Endothelial cell of umbilical vein (primary cell): Measurements from ENCODE around the gene MTCH1. TPM values are rescaled to one million over a fixed set of nuclear protein-coding genes. Genes with fewer than 3 reads are reported as not detected.

Experiments
- BruUV-seq: library from RNA; stranded (reverse); fragments of 400-500 nt; replicated peaks from 2 replicates; lab custom pipeline; 2021; lab: Mats Ljungman, UMichigan
- CTCF ChIA-PET: fragments of 300-600, 350-600 bp; sonication (Branson Sonifier 250); formaldehyde crosslinking; loops from one replicate; lab custom pipeline; 2021; ENCODE audit warnings: antibody characterized with exemption, inconsistent platforms; lab: Charles Lee
- POLR2A ChIA-PET: fragments of 300-600, 350-600 bp; sonication (Branson Sonifier 250); formaldehyde crosslinking; loops from one replicate; lab custom pipeline; 2021; ENCODE audit warnings: antibody characterized with exemption, inconsistent platforms; lab: Charles Lee
- DNase-seq: peaks from one replicate; pipeline ENCODE4 v3.0.0-alpha.2; 2011; ENCODE audit warnings: low read depth, low spot score
- FAIRE-seq: peaks from 2 replicates; lab custom pipeline; 2011; peaks lifted over from hg19 to GRCh38; lab: Jason Lieb, UNC
- H2AFZ ChIP-seq: 2 replicates; pipeline ENCODE4 v1.6.0; 2012; ENCODE audit warnings: low read depth, low read length, control low read depth, inconsistent platforms
- H3K27ac ChIP-seq: 2 replicates; pipeline ENCODE4 v1.5.1; 2011; ENCODE audit warnings: low read depth, mild to moderate bottlenecking, control low read depth, low read length, moderate library complexity; ENCODE audit not compliant: insufficient read depth
- H3K27me3 ChIP-seq, 2 experiments: 2 replicates each; pipeline versions ENCODE4 v1.6.0 to v1.6.1; 2011; ENCODE audit warnings: low read length in 2 of 2, mixed read lengths in 1 of 2; ENCODE audit not compliant: control insufficient read depth in 2 of 2, insufficient read depth in 2 of 2
- H3K36me3 ChIP-seq, 2 experiments: 2 replicates in 1 of 2; 3 replicates in 1 of 2; pipeline ENCODE4 v1.5.1; 2011; ENCODE audit warnings: low read length in 2 of 2, mild to moderate bottlenecking in 1 of 2, moderate library complexity in 1 of 2; ENCODE audit not compliant: control insufficient read depth in 2 of 2, insufficient read depth in 2 of 2; ENCODE audit errors: extremely low read depth in 1 of 2
- H3K4me1 ChIP-seq: 3 replicates; pipeline ENCODE4 v1.5.1; 2011; ENCODE audit warnings: mild to moderate bottlenecking, low read length; ENCODE audit not compliant: control insufficient read depth, insufficient read depth; ENCODE audit errors: extremely low read depth
- H3K4me2 ChIP-seq: 2 replicates; pipeline ENCODE4 v1.6.1; 2011; ENCODE audit warnings: low read length, control low read depth, mixed read lengths; ENCODE audit not compliant: insufficient read depth
- H3K4me3 ChIP-seq, 3 experiments: fragments of 200-600 bp in 1 of 3; sonication (generic), shearing (Covaris generic) in 1 of 3; replicated peaks in 1 of 3; 2 replicates each; pipeline ENCODE4 v1.5.1; 2011 to 2016; ENCODE audit warnings: control low read depth in 3 of 3, low read length in 3 of 3, mild to moderate bottlenecking in 2 of 3, inconsistent platforms in 1 of 3, low read depth in 1 of 3, moderate library complexity in 1 of 3; ENCODE audit not compliant: insufficient read depth in 1 of 3
- H3K79me2 ChIP-seq: 2 replicates; pipeline ENCODE4 v1.6.0; 2012; ENCODE audit warnings: low read length, inconsistent platforms; ENCODE audit not compliant: control insufficient read depth, insufficient read depth
- H3K9ac ChIP-seq: replicated peaks from 2 replicates; pipeline ENCODE3; 2011; ENCODE audit warnings: low read length, control low read depth; ENCODE audit not compliant: insufficient read depth; ENCODE audit errors: extremely low read depth
- H3K9me1 ChIP-seq: replicated peaks from 3 replicates; pipeline ENCODE4 v1.6.0; 2011; ENCODE audit warnings: mild to moderate bottlenecking, low read length; ENCODE audit not compliant: control insufficient read depth, insufficient read depth; ENCODE audit errors: extremely low read depth
- H3K9me3 ChIP-seq: replicated peaks from 2 replicates; pipeline ENCODE4 v1.5.1; 2012; ENCODE audit warnings: low read length, inconsistent platforms; ENCODE audit not compliant: control insufficient read depth, insufficient read depth
- H4K20me1 ChIP-seq: replicated peaks from 2 replicates; pipeline ENCODE3; 2011; ENCODE audit warnings: mild to moderate bottlenecking, low read length; ENCODE audit not compliant: control insufficient read depth, insufficient read depth; ENCODE audit errors: extremely low read depth
- EZH2 ChIP-seq: IDR thresholded peaks from 2 replicates; pipeline ENCODE4 v1.6.1; 2012; ENCODE audit warnings: borderline replicate concordance, low read depth, mild to moderate bottlenecking, moderate library complexity, low read length, inconsistent platforms; ENCODE audit not compliant: severe bottlenecking
- FOS ChIP-seq: IDR thresholded peaks from 2 replicates; pipeline ENCODE4 v1.6.1; 2011; ENCODE audit warnings: mild to moderate bottlenecking, low read length, moderate library complexity, borderline replicate concordance; ENCODE audit not compliant: insufficient read depth
- GATA2 ChIP-seq: IDR thresholded peaks from 2 replicates; pipeline ENCODE4 v1.7.0; 2011; ENCODE audit warnings: low read depth, mild to moderate bottlenecking, moderate library complexity, mixed read lengths, low read length; ENCODE audit not compliant: insufficient read length, insufficient read depth
- JUN ChIP-seq: IDR thresholded peaks from 2 replicates; pipeline ENCODE4 v1.6.1; 2011; ENCODE audit warnings: borderline replicate concordance, low read depth; ENCODE audit not compliant: insufficient read length, insufficient read depth
- MAX ChIP-seq: IDR thresholded peaks from 2 replicates; pipeline ENCODE4 v1.6.1; 2011; ENCODE audit not compliant: insufficient read depth, insufficient read length
- MYC ChIP-seq: IDR thresholded peaks from one replicate; pipeline ENCODE4 v1.6.1; 2011; ENCODE audit warnings: mild to moderate bottlenecking, low read depth, low read length
- dilution Hi-C: fragments of 300-500 bp; cut with MboI; formaldehyde crosslinking; loops from one replicate; pipeline ENCODE4 v1.15.0; 2019; ENCODE audit warnings: low sequenced_read_pairs; ENCODE audit not compliant: extremely low pct_ligation_motif_present
- intact Hi-C: fragments of 100-400 bp; cut with micrococcal nuclease; formaldehyde crosslinking; loops from one replicate; pipeline ENCODE4 v1.10.0; 2022
- polyA plus RNA-seq, 4 experiments: library from polyadenylated mRNA; depleted of rRNA in 3 of 4; stranded (reverse) in 3 of 4; unstranded in 1 of 4; fragments of >200 nt; gene quantifications; 2 replicates each; pipeline versions ENCODE4 v1.2.1 to v1.2.3, GENCODE V29; 2011 to 2012; ENCODE audit warnings: missing spikeins in 1 of 4
- total RNA-seq: library from RNA; stranded (reverse); gene quantifications from 2 replicates; pipeline ENCODE4 v1.2.3, GENCODE V29; 2021
- TF ChIP-seq, protein P1 (sequence below), 2 donors: IDR thresholded peaks; 1 replicate in 1 of 2; 2 replicates in 1 of 2; pipeline ENCODE4 v1.5.1; 2011; ENCODE audit warnings: low read length in 2 of 2, mild to moderate bottlenecking in 2 of 2, moderate library complexity in 2 of 2, control low read depth in 1 of 2, inconsistent platforms in 1 of 2, low read depth in 1 of 2; ENCODE audit not compliant: insufficient read depth in 1 of 2; ENCODE audit errors: extremely low read depth in 1 of 2

MTCH1 gene
- total and polyA plus RNA-seq, 2 donors (not counting 3 experiments of a cell fraction or from before 2014, with no cell fraction given): 218 to 228 TPM

- H4K20me1 ChIP-seq: no peaks in the 10 kb centered on the region
- H3K9ac ChIP-seq: no peak overlapping the region
- ChIA-PET POLR2A (no interaction called here), CTCF (interaction anchor here (1.3 kb wide), 1 partner anchor 50 kb away, joined by 3 read pairs; no protein-coding TSS in a partner anchor)
- no TSS peak for BruUV-seq
- no peaks in the 10 kb centered on the region for H3K9me3 ChIP-seq
- no peaks in the 10 kb centered on the region for H3K9me1 ChIP-seq
- H3K36me3 ChIP-seq: peaks cover 3 to 12% of the 10 kb centered on the region in 2 experiments
- no peak overlapping the region for H3K4me2 ChIP-seq
- no peak overlapping the region for H2AFZ ChIP-seq
- H3K27me3 ChIP-seq: no peaks in the 10 kb centered on the region
- no peak for DNase-seq
- no peaks in the 10 kb centered on the region for H3K79me2 ChIP-seq
- no peak overlapping the region for H3K27ac ChIP-seq
- dilution Hi-C loops: no loop called here
- TF ChIP-seq MAX: no peak
- TF ChIP-seq JUN: no peak
- no peak for TF ChIP-seq EZH2
- peaks cover 3% of the 10 kb centered on the region for H3K4me1 ChIP-seq
- no peak overlapping the region for H3K4me3 ChIP-seq
- no peak for FAIRE-seq
- intact Hi-C loops: no loop called here
Observed at GRCh38 chr6:36963451-36964290, 22.3 kb downstream of the MTCH1 start.

GRCh38 chr6:36962874-36963273, 23.1 kb downstream of the MTCH1 start:
- H2AFZ ChIP-seq: no peak overlapping the region
- H4K20me1 ChIP-seq: no peaks in the 10 kb centered on the region
- FAIRE-seq: no peak
- POLR2A ChIA-PET: no interaction called here
- no peaks in the 10 kb centered on the region for H3K9me1 ChIP-seq
- no peak overlapping the region for H3K9ac ChIP-seq
- H3K4me2 ChIP-seq: no peak overlapping the region
- no peak overlapping the region for H3K27ac ChIP-seq
- no peaks in the 10 kb centered on the region for H3K27me3 ChIP-seq
- no peaks in the 10 kb centered on the region for H3K79me2 ChIP-seq
- peaks cover 3 to 5% of the 10 kb centered on the region in 2 experiments for H3K36me3 ChIP-seq
- BruUV-seq: no TSS peak
- no peak overlapping the region for H3K4me3 ChIP-seq
- intact Hi-C loops: no loop called here
- dilution Hi-C loops: no loop called here
- peaks cover 3% of the 10 kb centered on the region for H3K4me1 ChIP-seq
- no peaks in the 10 kb centered on the region for H3K9me3 ChIP-seq
- TF ChIP-seq, protein P1, sequence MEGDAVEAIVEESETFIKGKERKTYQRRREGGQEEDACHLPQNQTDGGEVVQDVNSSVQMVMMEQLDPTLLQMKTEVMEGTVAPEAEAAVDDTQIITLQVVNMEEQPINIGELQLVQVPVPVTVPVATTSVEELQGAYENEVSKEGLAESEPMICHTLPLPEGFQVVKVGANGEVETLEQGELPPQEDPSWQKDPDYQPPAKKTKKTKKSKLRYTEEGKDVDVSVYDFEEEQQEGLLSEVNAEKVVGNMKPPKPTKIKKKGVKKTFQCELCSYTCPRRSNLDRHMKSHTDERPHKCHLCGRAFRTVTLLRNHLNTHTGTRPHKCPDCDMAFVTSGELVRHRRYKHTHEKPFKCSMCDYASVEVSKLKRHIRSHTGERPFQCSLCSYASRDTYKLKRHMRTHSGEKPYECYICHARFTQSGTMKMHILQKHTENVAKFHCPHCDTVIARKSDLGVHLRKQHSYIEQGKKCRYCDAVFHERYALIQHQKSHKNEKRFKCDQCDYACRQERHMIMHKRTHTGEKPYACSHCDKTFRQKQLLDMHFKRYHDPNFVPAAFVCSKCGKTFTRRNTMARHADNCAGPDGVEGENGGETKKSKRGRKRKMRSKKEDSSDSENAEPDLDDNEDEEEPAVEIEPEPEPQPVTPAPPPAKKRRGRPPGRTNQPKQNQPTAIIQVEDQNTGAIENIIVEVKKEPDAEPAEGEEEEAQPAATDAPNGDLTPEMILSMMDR (IDR thresholded peaks at IDR 0.05; ENCODE audit: extremely low read depth in 1 of 2, insufficient read depth in 1 of 2, low read depth in 1 of 2, low read length in 2 of 2): no peak
- TF ChIP-seq FOS: no peak
- no peak for TF ChIP-seq JUN
- no peak for TF ChIP-seq MAX
- TF ChIP-seq MYC: no peak
- no peak for TF ChIP-seq GATA2
- no peak for DNase-seq
- CTCF ChIA-PET: interaction anchor here (1.3 kb wide), 1 partner anchor 49 kb away, joined by 3 read pairs; no protein-coding TSS in a partner anchor
